Trophoblast cell (in vitro differentiated cells and primary cell): ENCODE results near the gene MAGEA2B.
"Not testable (repeated sequence)": the region's sequence is repeated elsewhere in the genome, so short reads cannot be mapped to it uniquely, and the experiment has no call there.

Experiments
- DNase-seq, 2 donors: peaks; one replicate each; pipeline ENCODE4 v3.0.0-alpha.2; 2016
- H2AFZ ChIP-seq: 2 replicates; pipeline ENCODE4 v1.6.1; 2013; ENCODE audit warnings: low read length, moderate library complexity, mild to moderate bottlenecking; ENCODE audit not compliant: insufficient read depth, poor library complexity
- H2AK5ac ChIP-seq: 2 replicates; pipeline ENCODE4 v1.6.1; 2013; ENCODE audit warnings: mild to moderate bottlenecking, low read length
- H2BK120ac ChIP-seq: 2 replicates; pipeline ENCODE4 v1.6.1; 2013; ENCODE audit warnings: low read length, mild to moderate bottlenecking, moderate library complexity; ENCODE audit not compliant: insufficient read depth, poor library complexity
- H2BK12ac ChIP-seq: 2 replicates; pipeline ENCODE4 v1.6.1; 2013; ENCODE audit warnings: mild to moderate bottlenecking, low read length, moderate library complexity
- H2BK5ac ChIP-seq: 2 replicates; pipeline ENCODE4 v1.6.1; 2013; ENCODE audit warnings: low read length, low read depth, moderate library complexity, mild to moderate bottlenecking; ENCODE audit not compliant: poor library complexity
- H3K14ac ChIP-seq: 2 replicates; pipeline ENCODE4 v1.6.1; 2013; ENCODE audit warnings: mild to moderate bottlenecking, low read length
- H3K18ac ChIP-seq: 2 replicates; pipeline ENCODE4 v1.6.1; 2013; ENCODE audit warnings: mild to moderate bottlenecking, low read length
- H3K23ac ChIP-seq: 2 replicates; pipeline ENCODE4 v1.6.1; 2013; ENCODE audit warnings: low read length
- H3K27ac ChIP-seq: 2 replicates; pipeline ENCODE4 v1.5.1; 2013; ENCODE audit warnings: low read depth, mild to moderate bottlenecking, inconsistent platforms, low read length, moderate library complexity
- H3K27me3 ChIP-seq: 2 replicates; pipeline ENCODE4 v1.6.1; 2013; ENCODE audit warnings: inconsistent platforms, mild to moderate bottlenecking, low read length, moderate library complexity; ENCODE audit not compliant: insufficient read depth
- H3K36me3 ChIP-seq, 2 experiments: 1 replicate in 1 of 2; 2 replicates in 1 of 2; pipeline ENCODE4 v1.6.1; 2013; ENCODE audit warnings: low read length in 2 of 2, mild to moderate bottlenecking in 2 of 2, moderate library complexity in 1 of 2; ENCODE audit not compliant: insufficient read depth in 2 of 2, control insufficient read depth in 1 of 2
- H3K4ac ChIP-seq: 2 replicates; pipeline ENCODE4 v1.6.1; 2013; ENCODE audit warnings: low read depth, mild to moderate bottlenecking, low read length, moderate library complexity
- H3K4me1 ChIP-seq, 2 experiments: 1 replicate in 1 of 2; 2 replicates in 1 of 2; pipeline ENCODE4 v1.6.1; 2013; ENCODE audit warnings: low read length in 2 of 2, mild to moderate bottlenecking in 2 of 2, moderate library complexity in 1 of 2; ENCODE audit not compliant: insufficient read depth in 2 of 2, control insufficient read depth in 1 of 2
- H3K4me2 ChIP-seq: 2 replicates; pipeline ENCODE4 v1.6.1; 2013; ENCODE audit warnings: inconsistent platforms, mild to moderate bottlenecking, low read length, moderate library complexity
- H3K4me3 ChIP-seq: 2 replicates; pipeline ENCODE4 v1.5.1; 2013; ENCODE audit warnings: mild to moderate bottlenecking, low read depth, low read length, inconsistent platforms
- H3K79me1 ChIP-seq: one replicate; pipeline ENCODE4 v1.6.1; 2013; ENCODE audit warnings: low read length
- H3K79me2 ChIP-seq: 2 replicates; pipeline ENCODE4 v1.6.1; 2013; ENCODE audit warnings: low read length, mild to moderate bottlenecking; ENCODE audit not compliant: control insufficient read depth, insufficient read depth, poor library complexity
- H3K9ac ChIP-seq: 2 replicates; pipeline ENCODE4 v1.6.1; 2013; ENCODE audit warnings: mild to moderate bottlenecking, low read length
- H3K9me3 ChIP-seq: 2 replicates; pipeline ENCODE4 v1.6.1; 2013; ENCODE audit warnings: low read depth, mild to moderate bottlenecking, control low read depth, inconsistent platforms, low read length; ENCODE audit not compliant: insufficient read depth
- H4K12ac ChIP-seq: 2 replicates; pipeline ENCODE4 v1.6.1; 2013; ENCODE audit warnings: low read depth, mild to moderate bottlenecking, low read length, moderate library complexity
- H4K8ac ChIP-seq: 2 replicates; pipeline ENCODE4 v1.6.1; 2013; ENCODE audit warnings: low read depth, mild to moderate bottlenecking, low read length, moderate library complexity
- H4K91ac ChIP-seq: one replicate; pipeline ENCODE4 v1.6.1; 2013; ENCODE audit warnings: low read depth, mild to moderate bottlenecking, low read length, moderate library complexity
- WGBS: extraction: QIAGEN DNeasy Blood & Tissue Kit; methylation state at CpG from one replicate; pipeline ENCODE4 v1.1.7; 2013; ENCODE audit warnings: missing lambda C conversion rate; ENCODE audit not compliant: insufficient read length, insufficient coverage; ENCODE audit errors: extremely low coverage; 5-methylcytosine and 5-hydroxymethylcytosine counted together

The MAGEA2B gene

DNA sequence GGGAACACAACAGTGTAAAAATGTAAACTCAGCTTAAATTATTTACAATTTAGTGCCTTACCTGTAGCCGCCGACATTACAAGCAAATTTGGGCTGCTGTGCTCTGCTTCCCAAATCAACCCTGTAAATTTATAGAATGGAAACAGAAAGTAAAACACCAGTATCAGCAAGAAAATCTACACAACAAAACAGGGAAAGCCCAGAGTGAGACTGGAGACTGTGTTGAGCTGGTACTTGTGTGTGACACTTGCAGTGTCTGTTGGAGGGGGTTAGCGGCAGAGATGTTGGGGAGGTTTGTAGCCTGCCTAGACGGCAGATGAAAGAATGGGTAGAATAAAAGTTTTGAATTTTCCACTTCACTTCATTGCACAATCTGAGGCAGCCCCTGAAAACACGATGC, 1.2 kb upstream of the MAGEA2B start:
- not testable (repeated sequence) for H3K79me1 ChIP-seq, H2BK5ac ChIP-seq, H2AFZ ChIP-seq, H4K12ac ChIP-seq, H3K79me2 ChIP-seq, H3K9ac ChIP-seq, H3K14ac ChIP-seq, H3K36me3 ChIP-seq, H4K91ac ChIP-seq, H3K4me1 ChIP-seq, DNase-seq, H3K4ac ChIP-seq, H2BK120ac ChIP-seq, H3K9me3 ChIP-seq, H3K4me2 ChIP-seq, H2BK12ac ChIP-seq, H3K18ac ChIP-seq, H4K8ac ChIP-seq, H3K23ac ChIP-seq, H2AK5ac ChIP-seq, H3K27me3 ChIP-seq, H3K27ac ChIP-seq, H3K4me3 ChIP-seq
- no CpG with 5 or more reads among the region's 5 CpGs for WGBS

- Histone ChIP-seq H3K36me3 (no peaks in the 10 kb centered on the region), H3K9me3 (no peaks in the 10 kb centered on the region), H2AFZ (no peak overlapping the region), H3K79me2 (no peaks in the 10 kb centered on the region), H2BK120ac (no peak overlapping the region), H4K8ac (no peak overlapping the region), H2AK5ac (no peak overlapping the region), H3K4me2 (no peak overlapping the region), H3K4ac (no peak overlapping the region), H3K27me3 (no peaks in the 10 kb centered on the region), H2BK12ac (no peak overlapping the region), H3K14ac (no peak overlapping the region), H3K4me1 (no peaks in the 10 kb centered on the region), H3K18ac (no peak overlapping the region), H3K79me1 (no peaks in the 10 kb centered on the region), H3K23ac (no peak overlapping the region), H2BK5ac (no peak overlapping the region), H3K27ac (no peak overlapping the region), H4K91ac (no peak overlapping the region), H3K4me3 (no peak overlapping the region), H4K12ac (no peak overlapping the region), H3K9ac (no peak overlapping the region)
- WGBS = no CpG with 5 or more reads among the region's 7 CpGs
- no peak for DNase-seq
Observed at GRCh38 chrX:152725409-152725808, 11.0 kb downstream of the MAGEA2B start.

GRCh38 chrX:152733261-152733975, 19.0 kb downstream of the MAGEA2B start, which contains the start of the genes CSAG1 and MAGEA12:
Gene CSAG1, minus strand, starts transcription at chrX:152733721. Its CDS starts 1,261 bp downstream, at chrX:152732460.
Gene MAGEA12, plus strand, starts transcription at chrX:152733757. Its CDS starts 2,405 bp downstream, at chrX:152736162.
- Histone ChIP-seq H3K9me3 (no peaks in the 10 kb centered on the region), H3K4me2 (no peak within 1 kb of the TSS), H3K4ac (no peak within 1 kb of the TSS), H3K27me3 (no peaks in the 10 kb centered on the region), H3K9ac (no peak within 1 kb of the TSS), H4K12ac (no peak within 1 kb of the TSS), H3K27ac (no peak within 1 kb of the TSS), H3K36me3 (no peaks in the 10 kb centered on the region), H2AFZ (no peak within 1 kb of the TSS), H3K79me2 (no peaks in the 10 kb centered on the region), H4K91ac (no peak within 1 kb of the TSS), H3K4me1 (no peaks in the 10 kb centered on the region), H3K4me3 (no peak within 1 kb of the TSS), H3K14ac (no peak within 1 kb of the TSS), H2BK120ac (no peak within 1 kb of the TSS), H4K8ac (no peak within 1 kb of the TSS), H2AK5ac (no peak within 1 kb of the TSS), H2BK5ac (no peak within 1 kb of the TSS), H3K18ac (no peak within 1 kb of the TSS), H3K23ac (no peak within 1 kb of the TSS), H2BK12ac (no peak within 1 kb of the TSS), H3K79me1 (no peaks in the 10 kb centered on the region)
- WGBS = no CpG with 5 or more reads among the region's 21 CpGs
- DNase-seq = no peak

DNA sequence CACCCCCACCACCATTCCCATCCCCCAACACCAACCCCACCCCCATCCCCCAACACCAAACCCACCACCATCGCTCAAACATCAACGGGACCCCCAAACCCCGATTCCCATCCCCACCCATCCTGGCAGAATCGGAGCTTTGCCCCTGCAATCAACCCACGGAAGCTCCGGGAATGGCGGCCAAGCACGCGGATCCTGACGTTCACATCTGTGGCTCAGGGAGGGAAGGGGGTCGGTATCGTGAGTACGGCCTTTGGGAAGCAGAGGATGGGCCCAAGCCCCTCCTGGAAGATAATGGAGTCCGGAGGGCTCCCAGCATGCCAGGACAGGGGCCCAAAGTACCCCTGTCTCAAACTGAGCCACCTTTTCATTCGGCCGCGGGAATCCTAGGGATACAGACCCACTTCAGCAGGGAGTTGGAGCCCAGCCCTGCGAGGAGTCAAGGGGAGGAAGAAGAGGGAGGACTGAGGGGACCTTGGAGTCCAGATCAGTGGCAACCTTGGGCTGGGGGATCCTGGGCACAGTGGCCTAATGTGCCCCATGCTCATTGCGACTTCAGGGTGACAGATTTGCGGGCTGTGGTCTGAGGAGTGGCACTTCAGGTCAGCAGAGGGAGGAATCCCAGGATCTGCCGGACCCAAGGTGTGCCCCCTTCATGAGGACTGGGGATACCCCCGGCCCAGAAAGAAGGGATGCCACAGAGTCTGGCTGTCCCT, 19.9 kb downstream of the MAGEA2B start:
- 100% methylated on average over 1 of the region's 22 CpGs for WGBS
- H4K91ac ChIP-seq = not testable (repeated sequence)

More for the DNA sequence above, 19.9 kb downstream of the MAGEA2B start:
- H3K18ac ChIP-seq, H3K79me2 ChIP-seq, H3K9me3 ChIP-seq, H3K36me3 ChIP-seq, H3K27ac ChIP-seq, H2AFZ ChIP-seq, H3K79me1 ChIP-seq, H4K12ac ChIP-seq, H3K9ac ChIP-seq, DNase-seq, H3K4ac ChIP-seq, H2BK120ac ChIP-seq, H2BK12ac ChIP-seq, H2AK5ac ChIP-seq, H3K27me3 ChIP-seq, H3K4me1 ChIP-seq, H3K23ac ChIP-seq, H2BK5ac ChIP-seq, H3K4me2 ChIP-seq, H3K14ac ChIP-seq, H3K4me3 ChIP-seq, H4K8ac ChIP-seq: not testable (repeated sequence)
